ENCODE results near the gene BEND3.
"Not testable (repeated sequence)": the region's sequence is repeated elsewhere in the genome, so short reads cannot be mapped to it uniquely, and the experiment has no call there.

DNA sequence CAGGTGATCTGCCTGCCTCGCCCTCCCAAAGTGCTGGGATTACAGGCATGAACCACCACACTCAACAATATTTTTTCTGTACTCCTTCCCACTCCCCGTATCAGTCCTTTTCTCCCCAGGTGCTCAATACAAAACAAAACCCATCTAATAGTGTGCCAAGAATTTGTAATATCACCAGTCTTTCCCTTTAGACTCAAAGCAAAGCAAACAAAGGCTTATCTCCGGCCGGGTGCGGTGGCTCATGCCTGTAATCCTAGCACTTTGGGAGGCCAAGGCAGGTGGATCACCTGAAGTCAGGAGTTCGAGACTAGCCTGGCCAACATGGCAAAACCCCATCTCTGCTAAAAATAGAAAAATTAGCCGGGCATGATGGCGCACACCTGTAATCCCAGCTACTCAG is 95.7 kb downstream of the BEND3 start:
- TF ChIP-seq, protein P1, sequence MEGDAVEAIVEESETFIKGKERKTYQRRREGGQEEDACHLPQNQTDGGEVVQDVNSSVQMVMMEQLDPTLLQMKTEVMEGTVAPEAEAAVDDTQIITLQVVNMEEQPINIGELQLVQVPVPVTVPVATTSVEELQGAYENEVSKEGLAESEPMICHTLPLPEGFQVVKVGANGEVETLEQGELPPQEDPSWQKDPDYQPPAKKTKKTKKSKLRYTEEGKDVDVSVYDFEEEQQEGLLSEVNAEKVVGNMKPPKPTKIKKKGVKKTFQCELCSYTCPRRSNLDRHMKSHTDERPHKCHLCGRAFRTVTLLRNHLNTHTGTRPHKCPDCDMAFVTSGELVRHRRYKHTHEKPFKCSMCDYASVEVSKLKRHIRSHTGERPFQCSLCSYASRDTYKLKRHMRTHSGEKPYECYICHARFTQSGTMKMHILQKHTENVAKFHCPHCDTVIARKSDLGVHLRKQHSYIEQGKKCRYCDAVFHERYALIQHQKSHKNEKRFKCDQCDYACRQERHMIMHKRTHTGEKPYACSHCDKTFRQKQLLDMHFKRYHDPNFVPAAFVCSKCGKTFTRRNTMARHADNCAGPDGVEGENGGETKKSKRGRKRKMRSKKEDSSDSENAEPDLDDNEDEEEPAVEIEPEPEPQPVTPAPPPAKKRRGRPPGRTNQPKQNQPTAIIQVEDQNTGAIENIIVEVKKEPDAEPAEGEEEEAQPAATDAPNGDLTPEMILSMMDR (conservative IDR thresholded peaks at IDR 0.05 in 1 of 2, IDR thresholded peaks at IDR 0.05 in 1 of 2; ENCODE audit: extremely low read depth in 1 of 2, insufficient read depth in 1 of 2, low read depth in 1 of 2, low read length in 2 of 2) = not testable (repeated sequence)
- not testable (repeated sequence) for TF ChIP-seq EZH2 (IDR thresholded peaks at IDR 0.05; ENCODE audit: borderline replicate concordance, low read length)

Measured in mammary epithelial cell (primary cell).